Heart left ventricle (tissue), 16 donors: Measurements from ENCODE around the gene CCNJL. TPM values are rescaled to one million over a fixed set of nuclear protein-coding genes. Genes with fewer than 3 reads are reported as not detected.
"Not testable (repeated sequence)": the region's sequence is repeated elsewhere in the genome, so short reads cannot be mapped to it uniquely, and the experiment has no call there.

Experiments
- ATAC-seq, 4 donors: fragments of 200-7000 bp; cut with Tn5 transposase; one replicate each; pipeline ENCODE4 v1.9.1; 2020 to 2022; ENCODE audit warnings: moderate library complexity in 4 of 4, mild to moderate bottlenecking in 3 of 4, moderate number of reproducible peaks in 1 of 4
- DNase-seq, 5 donors: peaks; one replicate each; pipeline ENCODE4 v3.0.0-alpha.2; 2020
- H3K27ac ChIP-seq, 12 donors: fragments of 200-600 bp; sonication (generic) in 4 of 12; one replicate each; pipeline versions ENCODE4 v1.5.0 to v1.8.0; 2016 to 2022; ENCODE audit warnings: mild to moderate bottlenecking in 2 of 12
- H3K27me3 ChIP-seq, 9 donors: fragments of 200-600 bp; sonication (generic) in 2 of 9; one replicate each; pipeline versions ENCODE4 v1.5.1 to v1.8.0; 2016 to 2022; ENCODE audit warnings: mild to moderate bottlenecking in 3 of 9
- H3K36me3 ChIP-seq, 9 donors: fragments of 200-600 bp; sonication (generic) in 2 of 9; one replicate each; pipeline versions ENCODE4 v1.5.0 to v1.8.0; 2018 to 2022; ENCODE audit warnings: mild to moderate bottlenecking in 2 of 9
- H3K4me1 ChIP-seq, 12 donors: fragments of 200-600 bp; sonication (generic) in 4 of 12; one replicate each; pipeline versions ENCODE4 v1.5.0 to v1.8.0; 2016 to 2022; ENCODE audit warnings: mild to moderate bottlenecking in 3 of 12
- H3K4me3 ChIP-seq, 12 donors: fragments of 200-600 bp; sonication (generic) in 4 of 12; one replicate each; pipeline versions ENCODE4 v1.5.0 to v1.8.0; 2017 to 2022; ENCODE audit warnings: mild to moderate bottlenecking in 9 of 12, moderate library complexity in 4 of 12
- H3K9me3 ChIP-seq, 12 donors: fragments of 200-600 bp; sonication (generic) in 4 of 12; one replicate each; pipeline versions ENCODE4 v1.5.0 to v1.8.0; 2016 to 2022; ENCODE audit warnings: mild to moderate bottlenecking in 1 of 12
- POLR2A ChIP-seq, 2 donors: fragments of 450-650 bp; IDR thresholded peaks; one replicate each; pipeline ENCODE4 v1.6.1; 2017; ENCODE audit warnings: antibody characterized with exemption in 2 of 2, mild to moderate bottlenecking in 2 of 2, moderate library complexity in 2 of 2
- WGBS, 4 donors: extraction: QIAGEN DNeasy Blood & Tissue Kit in 2 of 4; methylation state at CpG; one replicate each; pipeline versions ENCODE4 v1.1.5 to v1.1.7; 2013 to 2018; 5-methylcytosine and 5-hydroxymethylcytosine counted together
- intact Hi-C, 10 donors: fragments of 100-400 bp; cut with DNase I; formaldehyde crosslinking; loops; one replicate each; pipeline versions ENCODE4 v1.11.1 to v1.14.2; 2022
- polyA plus RNA-seq, 2 donors: library from polyadenylated mRNA; stranded (reverse); fragments of 200-250 nt; gene quantifications; one replicate each; pipeline ENCODE4 v1.2.3, GENCODE V29; 2013
- total RNA-seq, 9 donors: library from RNA; depleted of rRNA in 2 of 9; stranded (reverse); fragments of >200 nt in 2 of 9; fragmentation: NEBNext Ultra II Directional in 3 of 9; extraction: Animal tissue kit (Norgen Biotek cat#: 25700) in 3 of 9; gene quantifications; one replicate each; pipeline versions ENCODE4 v1.1.0 to v1.2.4, GENCODE V29; 2016 to 2023
- TF ChIP-seq, protein P1 (sequence below), 12 donors: fragments of 200-600 bp; sonication (generic) in 4 of 12; IDR thresholded peaks; one replicate each; pipeline versions ENCODE4 v1.5.0 to v1.8.0; 2018 to 2022; ENCODE audit warnings: antibody characterized with exemption in 12 of 12, mild to moderate bottlenecking in 5 of 12
- donor health status: ischemic (EF 13 %, LVEDD 7.1; RV severe dilation, severe dysfunction).
- donor health status: healthy with polysubstance abuse.
- donor health status: DM: no; HTN: yes; CAD: no.
- donor health status: DM: no; HTN: no; CAD: no.
- donor health status: ischemic (EF 25% LVEDD 6.9; RV normal size, moderate dysfunction).
- donor health status: ischemic (EF 25% LVEDD 5.7; RV mildly dilated, moderate dysfunction).
- donor health status: healthy.
- donor health status: DM: yes; HTN: yes; CAD: no.
- donor health status: ischemic (EF 35%, LVEDD 5.7; RV mildly dilated, moderate dysfunction).
- donor health status: nonischemic (EF 11% LVEDD 7.7; RV severe dilation, severe dysfunction).
- donor health status: DM: yes; HTN: yes; CAD: no.
- donor health status: PGD.
- donor health status: ischemic (EF 29% LVEDD 5.4; RV normal size, mild dysfunction).
- donor health status: nonischemic (EF 23%, LVEDD 6.1; RV moderate dilation, normal function).

The CCNJL gene
- total and polyA plus RNA-seq, 11 donors, result 3.5 to 12.4 (median 7.2) TPM

DNA sequence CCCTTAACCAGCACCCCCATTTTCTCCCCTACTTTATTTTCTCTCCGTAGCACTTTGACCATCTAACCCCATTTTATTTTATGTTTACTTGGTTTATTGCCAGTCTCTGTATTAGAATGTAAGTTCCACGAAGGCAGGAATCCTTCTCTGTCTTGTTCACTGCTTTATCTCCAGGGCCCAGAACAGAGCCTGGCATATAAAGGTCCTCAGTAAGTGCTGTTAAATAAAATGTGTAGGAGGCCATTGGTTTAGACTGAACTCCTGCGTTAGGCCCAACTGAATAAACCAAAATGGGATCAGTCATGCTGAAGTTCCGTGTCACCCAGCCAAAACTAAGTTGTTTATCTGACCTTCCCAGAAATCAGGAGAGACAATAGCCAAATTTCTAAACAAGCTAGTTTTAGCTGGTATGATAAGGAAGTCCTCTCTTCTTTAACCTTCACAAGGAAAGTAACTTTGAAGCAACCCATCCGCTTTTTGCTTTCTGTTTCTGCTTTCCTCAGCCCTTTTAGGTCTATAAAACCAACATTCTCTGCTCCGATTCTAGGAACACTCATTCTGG lies 29.0 kb upstream of the CCNJL start:
- Histone ChIP-seq H3K36me3 (no peaks in the 10 kb centered on the region), H3K4me1 (peaks cover 0 to 13% (median 0%) of the 10 kb centered on the region in 12 donors), H3K9me3 (no peaks in the 10 kb centered on the region), H3K4me3 (no peak overlapping the region), H3K27me3 (no peaks in the 10 kb centered on the region), H3K27ac (no peak overlapping the region)
- intact Hi-C loops, result loop anchor here in 3 of 10 donors (5.0 kb wide), 2 partner anchors 224 to 319 kb away; partner anchors contain the start of gene PWWP2A (in 1 of the 3)
- 70 to 88% (median 77%) methylated on average over 6 of the region's 6 CpGs for WGBS, 4 donors
- TF ChIP-seq POLR2A (IDR thresholded peaks at IDR 0.05), result no peak
- TF ChIP-seq, protein P1, sequence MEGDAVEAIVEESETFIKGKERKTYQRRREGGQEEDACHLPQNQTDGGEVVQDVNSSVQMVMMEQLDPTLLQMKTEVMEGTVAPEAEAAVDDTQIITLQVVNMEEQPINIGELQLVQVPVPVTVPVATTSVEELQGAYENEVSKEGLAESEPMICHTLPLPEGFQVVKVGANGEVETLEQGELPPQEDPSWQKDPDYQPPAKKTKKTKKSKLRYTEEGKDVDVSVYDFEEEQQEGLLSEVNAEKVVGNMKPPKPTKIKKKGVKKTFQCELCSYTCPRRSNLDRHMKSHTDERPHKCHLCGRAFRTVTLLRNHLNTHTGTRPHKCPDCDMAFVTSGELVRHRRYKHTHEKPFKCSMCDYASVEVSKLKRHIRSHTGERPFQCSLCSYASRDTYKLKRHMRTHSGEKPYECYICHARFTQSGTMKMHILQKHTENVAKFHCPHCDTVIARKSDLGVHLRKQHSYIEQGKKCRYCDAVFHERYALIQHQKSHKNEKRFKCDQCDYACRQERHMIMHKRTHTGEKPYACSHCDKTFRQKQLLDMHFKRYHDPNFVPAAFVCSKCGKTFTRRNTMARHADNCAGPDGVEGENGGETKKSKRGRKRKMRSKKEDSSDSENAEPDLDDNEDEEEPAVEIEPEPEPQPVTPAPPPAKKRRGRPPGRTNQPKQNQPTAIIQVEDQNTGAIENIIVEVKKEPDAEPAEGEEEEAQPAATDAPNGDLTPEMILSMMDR (IDR thresholded peaks at IDR 0.05), result no peak
- ATAC-seq, result no peak
- no peak for DNase-seq

GRCh38 chr5:160340513-160340912 lies 28.1 kb upstream of the CCNJL start:
- H3K27ac ChIP-seq, H3K36me3 ChIP-seq, DNase-seq, H3K9me3 ChIP-seq, H3K4me3 ChIP-seq, H3K27me3 ChIP-seq, ATAC-seq: not testable (repeated sequence)
- H3K4me1 ChIP-seq, result peaks cover 0 to 12% (median 0%) of the 10 kb centered on the region in 12 donors
- intact Hi-C loops, result loop anchor here in 3 of 10 donors (5.0 kb wide), 2 partner anchors 223 to 318 kb away; partner anchors contain the start of gene PWWP2A (in 1 of the 3)

GRCh38 chr5:160339406-160340130 lies 27.2 kb upstream of the CCNJL start:
- Histone ChIP-seq H3K27ac (no peak overlapping the region), H3K36me3 (no peaks in the 10 kb centered on the region), H3K4me1 (peaks cover 0 to 5% (median 0%) of the 10 kb centered on the region in 12 donors), H3K9me3 (no peaks in the 10 kb centered on the region), H3K4me3 (no peak overlapping the region), H3K27me3 (no peaks in the 10 kb centered on the region)
- 78 to 90% (median 86%) methylated on average over 10 of the region's 10 CpGs for WGBS, 4 donors
- TF ChIP-seq, protein P1 (IDR thresholded peaks at IDR 0.05), result no peak
- no peak for TF ChIP-seq POLR2A (IDR thresholded peaks at IDR 0.05)
- ATAC-seq (no peak), DNase-seq (no peak)
- intact Hi-C loops, result loop anchor here in 3 of 10 donors (5.0 kb wide), 2 partner anchors 222 to 317 kb away; partner anchors contain the start of gene PWWP2A (in 1 of the 3)

GRCh38 chr5:160334716-160335115 lies 22.4 kb upstream of the CCNJL start:
- H3K4me3 ChIP-seq, H3K36me3 ChIP-seq, H3K27ac ChIP-seq, H3K9me3 ChIP-seq, ATAC-seq, H3K4me1 ChIP-seq, H3K27me3 ChIP-seq, DNase-seq: not testable (repeated sequence)
- intact Hi-C loops, result loop anchor here in 1 of 10 donors (5.0 kb wide), 1 partner anchor 122 kb away; no protein-coding TSS in a partner anchor
- whole genome bisulfite sequencing, 4 donors, result 75 to 91% (median 87%) methylated on average over 2 to 3 of the region's 3 CpGs

- no peak for DNase-seq
- peak in 1 of 4 donors; percentile 20 for ATAC-seq
- Histone ChIP-seq H3K27me3 (no peaks in the 10 kb centered on the region), H3K4me3 (no peak overlapping the region), H3K4me1 (peaks cover 0 to 7% (median 0%) of the 10 kb centered on the region in 12 donors), H3K27ac (no peak overlapping the region), H3K9me3 (no peaks in the 10 kb centered on the region), H3K36me3 (no peaks in the 10 kb centered on the region)
- TF ChIP-seq POLR2A (IDR thresholded peaks at IDR 0.05), result no peak
- TF ChIP-seq, protein P1 (IDR thresholded peaks at IDR 0.05), result no peak
- intact Hi-C loops, result loop anchor here in 1 of 10 donors (5.0 kb wide), 1 partner anchor 121 kb away; no protein-coding TSS in a partner anchor
- WGBS, 4 donors, result 87 to 91% (median 88%) methylated on average over 3 of the region's 3 CpGs
These were observed 21.4 kb upstream of the CCNJL start for GRCh38 chr5:160333721-160334120.
